GM10847 (cell line): ENCODE measurements around the gene ADGRF3.

Source experiments
- POLR2A ChIP-seq: IDR thresholded peaks from 2 replicates; pipeline ENCODE4 v1.6.1; 2011; ENCODE audit not compliant: insufficient read length; ENCODE audit errors: extremely low read depth

ADGRF3 gene

DNA sequence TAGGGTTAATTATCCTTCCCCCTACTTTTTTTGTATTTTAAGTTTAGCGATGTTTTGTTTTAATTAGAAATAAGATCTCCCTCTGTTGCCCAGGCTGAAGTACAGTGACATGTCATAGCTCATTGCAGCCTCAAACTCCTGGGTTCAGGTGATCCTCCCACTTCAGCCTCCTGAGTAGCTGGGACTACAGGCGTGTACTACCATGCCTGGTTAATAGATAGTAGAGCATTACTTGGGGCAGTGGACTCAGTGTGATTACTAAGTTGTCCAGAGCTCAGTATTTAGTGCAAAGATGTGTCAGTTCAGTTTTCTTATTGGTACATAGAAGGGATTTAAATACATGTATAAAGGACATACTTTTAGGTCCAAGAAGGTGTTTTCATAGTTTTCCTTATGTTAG, 9.5 kb upstream of the ADGRF3 start:
- TF ChIP-seq POLR2A, result no peak

GRCh38 chr2:26355038-26355995, 8.7 kb upstream of the ADGRF3 start:
- no peak for TF ChIP-seq POLR2A

GRCh38 chr2:26352892-26353291, 6.3 kb upstream of the ADGRF3 start:
- no peak for TF ChIP-seq POLR2A

GRCh38 chr2:26351375-26352090, 4.9 kb upstream of the ADGRF3 start:
- no peak for TF ChIP-seq POLR2A

DNA sequence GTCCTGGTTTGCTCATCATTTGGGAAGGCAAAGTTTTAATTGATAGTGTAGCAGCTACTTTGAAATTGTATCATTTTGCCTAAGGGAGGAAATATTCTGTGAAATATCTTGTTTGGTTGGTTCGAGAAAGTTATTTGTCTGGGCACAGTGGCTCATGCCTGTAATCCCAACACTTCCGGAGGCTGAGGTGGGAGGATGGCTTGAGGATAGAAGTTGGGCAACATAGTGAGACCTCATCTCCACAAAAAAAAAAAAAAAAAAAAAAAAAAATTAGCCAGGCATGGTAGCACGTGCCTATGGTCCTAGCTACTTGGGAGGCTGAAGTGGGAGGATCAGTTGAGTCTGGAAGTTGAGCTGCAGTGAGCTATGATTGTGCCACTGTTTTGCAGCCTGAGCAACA, 3.1 kb upstream of the ADGRF3 start:
- TF ChIP-seq POLR2A, result no peak

DNA sequence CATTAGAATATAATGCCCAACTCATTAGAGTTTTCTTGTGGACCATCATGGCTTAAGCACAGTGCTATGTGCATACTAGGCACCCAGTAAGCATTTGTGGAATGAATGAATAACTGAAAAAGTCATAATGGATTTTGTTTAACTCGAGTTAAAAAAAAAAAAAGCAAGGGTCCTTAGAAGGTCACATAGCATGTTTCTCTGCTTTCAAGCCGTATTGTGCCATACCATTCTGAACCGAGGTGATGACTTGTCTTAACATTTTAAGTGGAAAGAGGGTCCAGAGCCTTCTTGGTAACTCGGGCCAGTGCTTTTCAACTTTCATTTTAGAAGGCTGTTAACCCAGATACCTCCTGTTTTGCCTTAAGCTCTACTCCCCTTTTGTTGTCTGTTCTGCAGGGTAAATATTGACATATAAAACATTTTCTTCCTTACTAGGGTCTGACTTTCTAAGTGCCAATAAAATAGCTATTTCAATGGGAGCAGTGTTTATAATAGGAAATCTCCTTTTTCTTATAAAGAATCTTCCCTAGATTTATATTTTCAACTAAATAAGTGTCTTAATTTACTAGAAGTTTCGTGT, 787 bp upstream of the ADGRF3 start:
- no peak for TF ChIP-seq POLR2A

DNA sequence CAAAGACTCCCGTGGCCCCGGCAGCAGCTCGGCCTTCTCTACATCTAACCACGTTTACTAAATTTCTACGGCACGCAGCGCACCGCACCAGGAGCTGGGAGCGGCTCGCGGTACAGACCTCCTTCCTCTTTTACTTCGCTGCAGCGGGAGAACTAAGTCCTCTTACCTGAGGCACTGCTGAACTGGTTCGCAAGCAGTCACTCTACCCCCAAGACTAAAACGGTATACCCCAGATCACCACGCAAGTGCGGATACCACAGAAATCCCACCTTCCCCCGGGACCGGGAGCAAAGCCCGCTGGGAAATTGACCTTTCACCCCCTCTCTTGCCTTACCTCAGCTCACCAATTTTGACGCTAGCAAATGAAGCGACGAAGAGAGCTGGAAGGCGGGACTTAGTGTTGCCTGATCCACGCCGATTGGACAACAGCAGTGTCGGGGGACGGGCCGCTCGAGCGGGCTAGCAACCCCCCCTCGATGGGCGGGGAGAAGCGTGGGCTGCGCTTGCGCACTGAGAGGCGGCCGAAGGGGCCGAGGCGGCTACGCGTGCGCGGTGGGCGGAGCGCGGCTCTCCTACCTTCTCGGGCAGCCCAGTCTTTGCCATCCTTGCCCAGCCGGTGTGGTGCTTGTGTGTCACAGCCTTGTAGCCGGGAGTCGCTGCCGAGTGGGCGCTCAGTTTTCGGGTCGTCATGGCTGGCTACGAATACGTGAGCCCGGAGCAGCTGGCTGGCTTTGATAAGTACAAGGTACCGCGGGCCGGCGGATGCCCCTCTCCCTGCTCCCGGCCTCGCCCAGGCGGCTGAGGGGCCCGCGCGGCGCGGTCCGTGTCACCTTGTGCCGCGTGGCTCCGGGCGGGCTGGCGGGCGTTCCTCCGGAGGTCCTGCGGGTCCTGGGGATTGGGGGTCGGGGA, 790 bp downstream of the ADGRF3 start, which contains the start of gene SELENOI:
TSS of gene SELENOI (plus strand) at position 599 of the 909 bp plus-strand sequence. CDS start at position 689, 90 bp downstream.
- TF ChIP-seq POLR2A, result peak; percentile 77

DNA sequence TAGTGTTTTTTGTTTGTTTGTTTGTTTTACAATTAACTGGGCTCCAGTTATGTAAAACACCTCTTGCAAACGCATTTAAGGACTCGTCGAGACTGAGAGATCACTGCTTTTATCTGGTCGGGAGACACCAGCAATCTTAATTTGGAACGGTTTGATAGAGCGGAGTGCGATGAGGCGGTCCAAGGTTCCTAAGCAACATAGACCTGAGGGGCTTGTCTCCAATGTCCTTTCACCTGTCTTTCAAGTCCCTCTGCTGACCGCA, 1.4 kb downstream of the ADGRF3 start:
- TF ChIP-seq POLR2A, result no peak

GRCh38 chr2:26344581-26345282, 1.9 kb downstream of the ADGRF3 start:
- TF ChIP-seq POLR2A, result no peak

GRCh38 chr2:26340831-26341230, 5.8 kb downstream of the ADGRF3 start:
- no peak for TF ChIP-seq POLR2A

GRCh38 chr2:26337298-26337697, 9.3 kb downstream of the ADGRF3 start:
- no peak for TF ChIP-seq POLR2A

GRCh38 chr2:26336719-26337118, 9.9 kb downstream of the ADGRF3 start:
- TF ChIP-seq POLR2A, result no peak

DNA sequence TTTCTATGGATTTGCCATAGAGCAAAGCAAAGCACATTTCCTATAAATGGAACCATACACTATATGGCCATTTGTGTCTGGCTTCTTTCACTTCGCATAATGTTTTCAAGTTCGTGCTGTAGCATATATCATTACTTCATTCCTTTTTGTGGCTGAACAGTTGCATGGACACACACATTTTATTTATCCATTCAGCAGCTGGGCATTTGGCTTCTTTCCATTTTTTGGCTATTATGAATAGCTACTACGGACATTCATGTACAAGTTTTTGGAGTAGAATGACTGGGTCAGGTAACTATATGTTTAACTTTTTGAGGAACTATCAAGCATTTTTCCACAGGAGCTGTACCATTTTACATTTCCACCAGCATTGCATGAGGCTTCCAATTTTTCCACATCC, 11.4 kb downstream of the ADGRF3 start:
- no peak for TF ChIP-seq POLR2A

GRCh38 chr2:26333293-26333692, 13.3 kb downstream of the ADGRF3 start:
- TF ChIP-seq POLR2A, result no peak

GRCh38 chr2:26330604-26331003, 16.0 kb downstream of the ADGRF3 start:
- TF ChIP-seq POLR2A, result no peak

- TF ChIP-seq POLR2A, result no peak
Observed at GRCh38 chr2:26330114-26330549, 16.5 kb downstream of the ADGRF3 start.
